WTC11 (cell line): Measurements from ENCODE around the gene CENPB. TPM values are rescaled to one million over a fixed set of nuclear protein-coding genes. Genes with fewer than 3 reads are reported as not detected.

Experiments used
- ATF3 ChIP-seq: sonication (generic); formaldehyde crosslinking; conservative IDR thresholded peaks from 2 replicates; pipeline ENCODE4 v1.8.1; 2022; ENCODE audit warnings: mild to moderate bottlenecking, missing genetic modification reagents
- CREB1 ChIP-seq: sonication (generic); formaldehyde crosslinking; IDR thresholded peaks from 2 replicates; pipeline ENCODE4 v1.8.0; 2023; ENCODE audit warnings: mild to moderate bottlenecking, missing genetic modification reagents
- CTCF ChIP-seq: fragments of 200-600 bp; IDR thresholded peaks from 2 replicates; pipeline ENCODE4 v1.8.0; 2022; ENCODE audit warnings: antibody characterized with exemption
- E2F1 ChIP-seq: sonication (generic); formaldehyde crosslinking; IDR thresholded peaks from 2 replicates; pipeline ENCODE4 v1.8.0; 2022; ENCODE audit warnings: mild to moderate bottlenecking, missing genetic modification reagents
- E2F5 ChIP-seq: sonication (generic); formaldehyde crosslinking; IDR thresholded peaks from 2 replicates; pipeline ENCODE4 v1.8.1; 2022; ENCODE audit warnings: mild to moderate bottlenecking, moderate library complexity, missing genetic modification reagents
- FOXJ3 ChIP-seq: sonication (generic); formaldehyde crosslinking; IDR thresholded peaks from 2 replicates; pipeline ENCODE4 v1.9.0; 2021; ENCODE audit warnings: missing genetic modification reagents, mild to moderate bottlenecking, borderline replicate concordance
- FOXP1 ChIP-seq: sonication (generic); formaldehyde crosslinking; IDR thresholded peaks from 2 replicates; pipeline ENCODE4 v1.8.0; 2022; ENCODE audit warnings: missing genetic modification reagents, mild to moderate bottlenecking, moderate library complexity, borderline replicate concordance
- GRHL2 ChIP-seq: fragments of 250-450 bp; sonication (Bioruptor Pico); IDR thresholded peaks from 2 replicates; pipeline ENCODE4 v1.8.0; 2022; ENCODE audit warnings: mild to moderate bottlenecking, moderate library complexity; ENCODE audit not compliant: insufficient replicate concordance, severe bottlenecking
- IRF1 ChIP-seq: sonication (generic); formaldehyde crosslinking; IDR thresholded peaks from 2 replicates; pipeline ENCODE4 v1.8.0; 2023; ENCODE audit warnings: missing genetic modification reagents
- JAZF1 ChIP-seq: fragments of 250-450 bp; sonication (Bioruptor Pico); IDR thresholded peaks from 2 replicates; pipeline ENCODE4 v1.9.0; 2021; ENCODE audit warnings: moderate library complexity, mild to moderate bottlenecking, inconsistent platforms
- JUN ChIP-seq: sonication (generic); formaldehyde crosslinking; IDR thresholded peaks from 2 replicates; pipeline ENCODE4 v1.8.0; 2023; ENCODE audit warnings: mild to moderate bottlenecking, missing genetic modification reagents
- MAX ChIP-seq: sonication (generic); formaldehyde crosslinking; IDR thresholded peaks from 2 replicates; pipeline ENCODE4 v1.8.0; 2022; ENCODE audit warnings: mild to moderate bottlenecking, missing genetic modification reagents
- MYBL2 ChIP-seq: sonication (generic); formaldehyde crosslinking; IDR thresholded peaks from 2 replicates; pipeline ENCODE4 v1.8.1; 2023; ENCODE audit warnings: mild to moderate bottlenecking, moderate library complexity, missing genetic modification reagents
- NFYB ChIP-seq: sonication (generic); formaldehyde crosslinking; conservative IDR thresholded peaks from 2 replicates; pipeline ENCODE4 v1.8.0; 2022; ENCODE audit warnings: low read depth, missing genetic modification reagents
- NR1H2 ChIP-seq: sonication (generic); formaldehyde crosslinking; IDR thresholded peaks from 2 replicates; pipeline ENCODE4 v1.9.0; 2021; ENCODE audit warnings: mild to moderate bottlenecking, moderate library complexity, missing genetic modification reagents
- NR3C1 ChIP-seq: sonication (generic); formaldehyde crosslinking; conservative IDR thresholded peaks from 2 replicates; pipeline ENCODE4 v1.8.1; 2023; ENCODE audit warnings: low read depth, mild to moderate bottlenecking, missing genetic modification reagents
- PREB ChIP-seq: sonication (generic); formaldehyde crosslinking; IDR thresholded peaks from 2 replicates; pipeline ENCODE4 v1.8.1; 2022; ENCODE audit warnings: mild to moderate bottlenecking, missing genetic modification reagents, moderate library complexity, borderline replicate concordance
- PRRX2 ChIP-seq: fragments of 250-450 bp; sonication (Bioruptor Pico); IDR thresholded peaks from 2 replicates; pipeline ENCODE4 v1.8.0; 2021; ENCODE audit warnings: mild to moderate bottlenecking
- SMAD3 ChIP-seq: sonication (generic); formaldehyde crosslinking; IDR thresholded peaks from 2 replicates; pipeline ENCODE4 v1.8.0; 2022; ENCODE audit warnings: missing genetic modification reagents, mild to moderate bottlenecking, borderline replicate concordance
- TEAD1 ChIP-seq: sonication (generic); formaldehyde crosslinking; IDR thresholded peaks from 2 replicates; pipeline ENCODE4 v1.8.0; 2022; ENCODE audit warnings: mild to moderate bottlenecking, missing genetic modification reagents
- USF1 ChIP-seq: sonication (generic); formaldehyde crosslinking; IDR thresholded peaks from 2 replicates; pipeline ENCODE4 v1.8.0; 2022; ENCODE audit warnings: mild to moderate bottlenecking, missing genetic modification reagents
- ZNF281 ChIP-seq: sonication (generic); formaldehyde crosslinking; IDR thresholded peaks from 2 replicates; pipeline ENCODE4 v1.8.0; 2023; ENCODE audit warnings: mild to moderate bottlenecking, missing genetic modification reagents
- ZNF416 ChIP-seq: fragments of 250-450 bp; sonication (Bioruptor Pico); IDR thresholded peaks from 2 replicates; pipeline ENCODE4 v1.9.0; 2021; ENCODE audit warnings: mild to moderate bottlenecking, inconsistent platforms
- ZNF423 ChIP-seq: fragments of 250-450 bp; sonication (Bioruptor Pico); IDR thresholded peaks from 2 replicates; pipeline ENCODE4 v2.1.2; 2022; ENCODE audit warnings: mild to moderate bottlenecking, moderate library complexity
- ZNF425 ChIP-seq: fragments of 250-450 bp; sonication (Bioruptor Pico); conservative IDR thresholded peaks from 2 replicates; pipeline ENCODE4 v1.9.0; 2021; ENCODE audit warnings: mild to moderate bottlenecking
- ZNF671 ChIP-seq: fragments of 250-450 bp; sonication (Bioruptor Pico); IDR thresholded peaks from 2 replicates; pipeline ENCODE4 v1.8.0; 2021; ENCODE audit warnings: mild to moderate bottlenecking
- total RNA-seq: library from RNA; stranded (reverse); gene quantifications from 3 replicates; pipeline ENCODE4 v1.2.3, GENCODE V29; 2021

Gene CENPB
- total RNA-seq, 1 experiment from 2014 or later = 58.7 TPM

GRCh38 chr20:3795511-3796468 is 9.2 kb upstream of the CENPB start, which contains the start of gene CDC25B (continued):
- TF ChIP-seq TEAD1 (CRISPR knock-in tag) = peak; percentile 13; the same call in 1 of the 2 replicates
- no peak for TF ChIP-seq NR1H2 (CRISPR knock-in tag)
- TF ChIP-seq FOXJ3 (CRISPR knock-in tag) = no peak
- TF ChIP-seq NFYB (CRISPR knock-in tag) = peak; percentile 33; the same call in 1 of the 2 replicates
- TF ChIP-seq ATF3 (CRISPR knock-in tag) = no peak
- peak; percentile 81; the same call in 1 of the 2 replicates for TF ChIP-seq FOXP1
- no peak for TF ChIP-seq CREB1 (CRISPR knock-in tag)
- peak; percentile 61; the same call in 1 of the 2 replicates for TF ChIP-seq PREB
- TF ChIP-seq MYBL2 (CRISPR knock-in tag) = peak; percentile 67; the same call in 1 of the 2 replicates
- peak; percentile 95 for TF ChIP-seq ZNF423 (CRISPR knock-in tag)
- TF ChIP-seq ZNF425 (CRISPR knock-in tag) = no peak
- no peak for TF ChIP-seq E2F5
- TF ChIP-seq ZNF416 (CRISPR knock-in tag) = no peak
- TF ChIP-seq CTCF = no peak
- no peak for TF ChIP-seq ZNF671 (CRISPR knock-in tag)
- TF ChIP-seq JAZF1 (CRISPR knock-in tag) = no peak
- TF ChIP-seq ZNF281 = no peak
- TF ChIP-seq GRHL2 (CRISPR knock-in tag) = no peak
- TF ChIP-seq NR3C1 (CRISPR knock-in tag) = no peak
- TF ChIP-seq E2F1 = no peak
- TF ChIP-seq JUN (CRISPR knock-in tag) = no peak
- peak; percentile 74 for TF ChIP-seq MAX (CRISPR knock-in tag)
- peak; percentile 30; the same call in 1 of the 2 replicates for TF ChIP-seq SMAD3 (CRISPR knock-in tag)
- peak; percentile 60; the same call in 1 of the 2 replicates for TF ChIP-seq USF1 (CRISPR knock-in tag)
- TF ChIP-seq IRF1 (CRISPR knock-in tag) = no peak
- TF ChIP-seq PRRX2 = no peak
